Right lobe of liver (tissue), 6 donors: ENCODE measurements around the gene PCDHGB3. TPM values are rescaled to one million over a fixed set of nuclear protein-coding genes. Genes with fewer than 3 reads are reported as not detected.

ENCODE experiments used
- ATAC-seq, 4 donors: fragments of 200-7000 bp; cut with Tn5 transposase; one replicate each; pipeline ENCODE4 v1.9.1; 2020; ENCODE audit warnings: mild to moderate bottlenecking in 4 of 4, moderate library complexity in 4 of 4
- DNase-seq, 3 donors: peaks; one replicate each; pipeline ENCODE4 v3.0.0-alpha.2; 2020
- H3K27ac ChIP-seq, 3 donors: fragments of 200-600 bp; one replicate each; pipeline ENCODE4 v1.8.0; 2022
- H3K27me3 ChIP-seq, 2 donors: fragments of 200-600 bp; one replicate each; pipeline ENCODE4 v1.8.0; 2022
- H3K36me3 ChIP-seq, 4 donors: fragments of 200-600 bp; sonication (generic) in 1 of 4; one replicate each; pipeline versions ENCODE4 v1.5.1 to v1.8.0; 2017 to 2022; ENCODE audit warnings: control low read depth in 1 of 4
- H3K4me1 ChIP-seq, 4 donors: fragments of 200-600 bp; sonication (generic) in 1 of 4; one replicate each; pipeline versions ENCODE4 v1.5.1 to v1.8.0; 2017 to 2022; ENCODE audit warnings: control low read depth in 1 of 4
- H3K4me3 ChIP-seq, 3 donors: fragments of 200-600 bp; one replicate each; pipeline ENCODE4 v1.8.0; 2022
- H3K9me3 ChIP-seq, 4 donors: fragments of 200-600 bp; sonication (generic) in 1 of 4; one replicate each; pipeline versions ENCODE4 v1.5.1 to v1.8.0; 2017 to 2022; ENCODE audit warnings: control low read depth in 1 of 4
- CTCF ChIP-seq, 4 donors: fragments of 200-600 bp in 3 of 4; fragments of 450-650 bp in 1 of 4; IDR thresholded peaks; one replicate each; pipeline versions ENCODE4 v1.5.1 to v1.8.0; 2016 to 2022; ENCODE audit warnings: antibody characterized with exemption in 4 of 4, mild to moderate bottlenecking in 2 of 4
- POLR2A ChIP-seq: fragments of 450-650 bp; IDR thresholded peaks from one replicate; pipeline ENCODE4 v1.6.1; 2017; ENCODE audit warnings: antibody characterized with exemption, mild to moderate bottlenecking
- WGBS: methylation state at CpG from one replicate; pipeline ENCODE4 v1.1.6; 2018; ENCODE audit warnings: low coverage, low lambda C conversion rate; ENCODE audit not compliant: insufficient coverage; ENCODE audit errors: missing lambda C conversion rate; 5-methylcytosine and 5-hydroxymethylcytosine counted together
- intact Hi-C, 2 donors: fragments of 100-400 bp; cut with DNase I; formaldehyde crosslinking; loops; one replicate each; pipeline versions ENCODE4 v1.11.2 to v1.14.1; 2022
- total RNA-seq, 6 experiments: library from RNA; depleted of rRNA in 2 of 6; stranded (reverse); fragments of >200 nt in 2 of 6; fragmentation: NEBNext Ultra II Directional in 3 of 6; extraction: Animal tissue kit (Norgen Biotek cat#: 25700) in 3 of 6; gene quantifications; one replicate each; pipeline versions ENCODE4 v1.1.0 to v1.2.4, GENCODE V29; 2016 to 2023
- donor health status: DM: no; HTN: yes; CAD: no.
- donor health status: DM: no; HTN: no; CAD: no.
- donor health status: DM: no; HTN: no; CAD: no.
- donor health status: DM: no; HTN: yes; CAD: no.
- donor health status: DM: no; HTN: yes; CAD: no.

Gene PCDHGB3
- total RNA-seq, 6 experiments from 2014 or later = 0.56 to 1.8 (median 1.2) TPM

DNA sequence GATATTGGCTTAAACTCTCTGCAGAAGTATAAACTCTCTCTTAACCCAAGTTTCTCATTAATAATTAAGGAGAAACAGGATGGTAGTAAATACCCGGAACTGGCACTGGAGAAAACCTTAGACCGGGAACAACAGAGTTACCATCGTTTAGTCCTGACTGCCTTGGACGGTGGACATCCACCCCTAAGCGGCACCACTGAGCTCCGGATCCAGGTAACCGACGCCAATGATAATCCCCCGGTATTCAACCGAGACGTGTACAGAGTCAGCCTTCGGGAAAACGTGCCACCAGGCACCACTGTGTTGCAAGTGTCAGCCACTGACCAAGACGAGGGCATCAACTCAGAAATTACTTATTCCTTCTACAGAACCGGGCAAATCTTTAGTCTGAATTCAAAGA is 28.6 kb downstream of the PCDHGB3 start:
- H3K27me3 ChIP-seq = no peaks in the 10 kb centered on the region
- intact Hi-C loops = no loop called here
- H3K36me3 ChIP-seq = no peaks in the 10 kb centered on the region
- no peak for DNase-seq
- 22% methylated on average over 7 of the region's 15 CpGs for WGBS
- H3K9me3 ChIP-seq = peaks cover 0 to 17% (median 7%) of the 10 kb centered on the region in 4 donors
- H3K4me3 ChIP-seq = no peak overlapping the region
- H3K27ac ChIP-seq = no peak overlapping the region
- no peaks in the 10 kb centered on the region for H3K4me1 ChIP-seq
- TF ChIP-seq CTCF (IDR thresholded peaks at IDR 0.05) (no peak), POLR2A (no peak)
- no peak for ATAC-seq

GRCh38 chr5:141399555-141400258 is 29.7 kb downstream of the PCDHGB3 start:
- no CpG with 5 or more reads among the region's 61 CpGs for whole genome bisulfite sequencing
- DNase-seq (no peak), ATAC-seq (no peak)
- Histone ChIP-seq H3K9me3 (peaks cover 0 to 22% (median 7%) of the 10 kb centered on the region in 4 donors), H3K27me3 (no peaks in the 10 kb centered on the region), H3K4me3 (no peak overlapping the region), H3K27ac (no peak overlapping the region), H3K36me3 (no peaks in the 10 kb centered on the region), H3K4me1 (no peaks in the 10 kb centered on the region)
- intact Hi-C loops = loop anchor here in 1 of 2 donors (10.0 kb wide), 1 partner anchor 155 kb away; no protein-coding TSS in a partner anchor
- no peak for TF ChIP-seq CTCF (IDR thresholded peaks at IDR 0.05)
- TF ChIP-seq POLR2A = no peak

GRCh38 chr5:141402553-141403243 is 32.7 kb downstream of the PCDHGB3 start, which contains the start of gene PCDHGA9:
PCDHGA9 (plus strand) TSS chr5:141402778; CDS start chr5:141402953, 175 bp downstream.
- 34% methylated on average over 27 of the region's 27 CpGs for WGBS
- TF ChIP-seq POLR2A = no peak
- peak in 3 of 4 donors; percentile 25 to 40 (median 33) for TF ChIP-seq CTCF (IDR thresholded peaks at IDR 0.05)
- Histone ChIP-seq H3K36me3 (no peaks in the 10 kb centered on the region), H3K9me3 (peaks cover 0 to 22% (median 4%) of the 10 kb centered on the region in 4 donors), H3K4me3 (peak within 1 kb of the TSS in 1 of 3 donors; percentile 35), H3K27me3 (no peaks in the 10 kb centered on the region), H3K27ac (no peak within 1 kb of the TSS), H3K4me1 (no peaks in the 10 kb centered on the region)
- ATAC-seq (peak; percentile 55 to 67 (median 62)), DNase-seq (peak in 1 of 3 donors; percentile 45)
- intact Hi-C loops = loop anchor here in 1 of 2 donors (10.0 kb wide), 1 partner anchor 152 kb away; no protein-coding TSS in a partner anchor

- no peaks in the 10 kb centered on the region for H3K4me1 ChIP-seq
- H3K27me3 ChIP-seq = no peaks in the 10 kb centered on the region
- H3K36me3 ChIP-seq = no peaks in the 10 kb centered on the region
- DNase-seq (no peak), ATAC-seq (no peak)
- 27% methylated on average over 17 of the region's 22 CpGs for WGBS
- intact Hi-C loops = loop anchor here in 1 of 2 donors (10.0 kb wide), 1 partner anchor 151 kb away; no protein-coding TSS in a partner anchor
- TF ChIP-seq CTCF (IDR thresholded peaks at IDR 0.05) = no peak
- TF ChIP-seq POLR2A = no peak
- no peak overlapping the region for H3K4me3 ChIP-seq
- H3K9me3 ChIP-seq = peaks cover 0 to 22% (median 4%) of the 10 kb centered on the region in 4 donors
- H3K27ac ChIP-seq = no peak overlapping the region
Measured at GRCh38 chr5:141403387-141403786, 33.3 kb downstream of the PCDHGB3 start.
